CD4-positive, alpha-beta T cell treated with Interleukin-17A for 1 hour (primary cell): ENCODE results near the gene PRKN.

Source experiments
- DNase-seq: peaks from one replicate; pipeline ENCODE4 v3.0.0-alpha.2; 2020

Gene PRKN

GRCh38 chr6:161624111-161624510, 1103.5 kb downstream of the PRKN start:
- no peak for DNase-seq

GRCh38 chr6:161622779-161623178, 1104.8 kb downstream of the PRKN start:
- DNase-seq, result no peak

GRCh38 chr6:161618831-161619454, 1108.6 kb downstream of the PRKN start:
- no peak for DNase-seq

GRCh38 chr6:161613711-161614110, 1113.9 kb downstream of the PRKN start:
- no peak for DNase-seq

- no peak for DNase-seq
Observed at GRCh38 chr6:161608771-161609170, 1118.8 kb downstream of the PRKN start.

- no peak for DNase-seq
Observed at GRCh38 chr6:161607696-161608297, 1119.8 kb downstream of the PRKN start.

- no peak for DNase-seq
Observed at GRCh38 chr6:161602359-161602758, 1125.2 kb downstream of the PRKN start.

GRCh38 chr6:161598896-161599295, 1128.7 kb downstream of the PRKN start:
- no peak for DNase-seq

- DNase-seq, result no peak
Observed at GRCh38 chr6:161596807-161597520, 1130.6 kb downstream of the PRKN start.

- DNase-seq, result no peak
Observed at GRCh38 chr6:161594412-161594811, 1133.2 kb downstream of the PRKN start.

- no peak for DNase-seq
Observed at GRCh38 chr6:161590961-161591627, 1136.5 kb downstream of the PRKN start.

- DNase-seq, result no peak
Observed at GRCh38 chr6:161586887-161587286, 1140.7 kb downstream of the PRKN start.

GRCh38 chr6:161584621-161585340, 1142.8 kb downstream of the PRKN start:
- DNase-seq, result no peak

GRCh38 chr6:161584051-161584450, 1143.5 kb downstream of the PRKN start:
- DNase-seq, result no peak

- DNase-seq, result no peak
Observed at GRCh38 chr6:161583584-161583983, 1144.0 kb downstream of the PRKN start.

- DNase-seq, result no peak
Observed at GRCh38 chr6:161578478-161578877, 1149.1 kb downstream of the PRKN start.

GRCh38 chr6:161575523-161576254, 1151.9 kb downstream of the PRKN start:
- DNase-seq, result no peak

GRCh38 chr6:161568885-161569456, 1158.6 kb downstream of the PRKN start:
- no peak for DNase-seq

- no peak for DNase-seq
Observed at GRCh38 chr6:161564952-161565351, 1162.6 kb downstream of the PRKN start.

GRCh38 chr6:161561908-161562307, 1165.7 kb downstream of the PRKN start:
- no peak for DNase-seq

GRCh38 chr6:161557333-161558107, 1170.0 kb downstream of the PRKN start:
- DNase-seq, result no peak
